ENCODE data around the gene SULT1E1.

The SULT1E1 gene

GRCh38 chr4:69875576-69875975, 15.6 kb upstream of the SULT1E1 start:
- ChIA-PET POLR2A (no interaction called here), CTCF (no interaction called here)
- no peak for TF ChIP-seq CTCF (IDR thresholded peaks at IDR 0.05; ENCODE audit: insufficient read depth, low read length, missing control alignments)
- H3K4me3 ChIP-seq (ENCODE audit: low read depth, low read length) = no peak overlapping the region
- DNase-seq (ENCODE audit: low read depth, low spot score) = no peak

GRCh38 chr4:69874507-69874906, 14.6 kb upstream of the SULT1E1 start:
- no peak for DNase-seq (ENCODE audit: low read depth, low spot score)
- no peak overlapping the region for H3K4me3 ChIP-seq (ENCODE audit: low read depth, low read length)
- TF ChIP-seq CTCF (IDR thresholded peaks at IDR 0.05; ENCODE audit: insufficient read depth, low read length, missing control alignments) = no peak
- POLR2A ChIA-PET = no interaction called here
- CTCF ChIA-PET = no interaction called here

GRCh38 chr4:69861756-69862155, 1.8 kb upstream of the SULT1E1 start:
- POLR2A ChIA-PET = no interaction called here
- CTCF ChIA-PET = no interaction called here
- no peak for TF ChIP-seq CTCF (IDR thresholded peaks at IDR 0.05; ENCODE audit: insufficient read depth, low read length, missing control alignments)
- no peak overlapping the region for H3K4me3 ChIP-seq (ENCODE audit: low read depth, low read length)
- no peak for DNase-seq (ENCODE audit: low read depth, low spot score)

- ChIA-PET CTCF (no interaction called here), POLR2A (no interaction called here)
- no peak for TF ChIP-seq CTCF (IDR thresholded peaks at IDR 0.05; ENCODE audit: insufficient read depth, low read length, missing control alignments)
- DNase-seq (ENCODE audit: low read depth, low spot score) = no peak
- H3K4me3 ChIP-seq (ENCODE audit: low read depth, low read length) = no peak overlapping the region
Observed at GRCh38 chr4:69860521-69861298, 765 bp upstream of the SULT1E1 start.

GRCh38 chr4:69859140-69859685, 732 bp downstream of the SULT1E1 start:
- ChIA-PET POLR2A (no interaction called here), CTCF (no interaction called here)
- H3K4me3 ChIP-seq (ENCODE audit: low read depth, low read length) = no peak overlapping the region
- no peak for TF ChIP-seq CTCF (IDR thresholded peaks at IDR 0.05; ENCODE audit: insufficient read depth, low read length, missing control alignments)
- no peak for DNase-seq (ENCODE audit: low read depth, low spot score)

- no peak overlapping the region for H3K4me3 ChIP-seq (ENCODE audit: low read depth, low read length)
- no peak for DNase-seq (ENCODE audit: low read depth, low spot score)
- ChIA-PET CTCF (no interaction called here), POLR2A (no interaction called here)
- TF ChIP-seq CTCF (IDR thresholded peaks at IDR 0.05; ENCODE audit: insufficient read depth, low read length, missing control alignments) = no peak
Observed at GRCh38 chr4:69858690-69859089, 1.3 kb downstream of the SULT1E1 start.

Data from AG04449 (cell line).